WI38 (cell line): ENCODE results near the gene MTRF1.

Experiments
- H3K4me3 ChIP-seq: 2 replicates; pipeline ENCODE4 v1.5.1; 2011; ENCODE audit warnings: low read depth, mild to moderate bottlenecking, control low read depth, low read length
- CTCF ChIP-seq: IDR thresholded peaks from 2 replicates; pipeline ENCODE4 v1.5.1; 2012; ENCODE audit warnings: low read depth, mild to moderate bottlenecking, control low read depth, low read length

The MTRF1 gene

GRCh38 chr13:41257535-41257934, 5.8 kb downstream of the MTRF1 start:
- TF ChIP-seq CTCF: no peak
- H3K4me3 ChIP-seq: no peak overlapping the region

- no peak for TF ChIP-seq CTCF
- no peak overlapping the region for H3K4me3 ChIP-seq
Observed at GRCh38 chr13:41254902-41255301, 8.5 kb downstream of the MTRF1 start.

- TF ChIP-seq CTCF: no peak
- H3K4me3 ChIP-seq: no peak overlapping the region
Observed at GRCh38 chr13:41250993-41251392, 12.4 kb downstream of the MTRF1 start.

GRCh38 chr13:41246969-41247680, 16.3 kb downstream of the MTRF1 start:
- no peak overlapping the region for H3K4me3 ChIP-seq
- TF ChIP-seq CTCF: no peak

- no peak for TF ChIP-seq CTCF
Observed at GRCh38 chr13:41244556-41244955, 18.8 kb downstream of the MTRF1 start.

GRCh38 chr13:41241626-41242025, 21.8 kb downstream of the MTRF1 start:
- no peak overlapping the region for H3K4me3 ChIP-seq
- TF ChIP-seq CTCF: no peak

More at GRCh38 chr13:41244556-41244955, 18.8 kb downstream of the MTRF1 start:
- no peak overlapping the region for H3K4me3 ChIP-seq

- H3K4me3 ChIP-seq: no peak overlapping the region
- no peak for TF ChIP-seq CTCF
Observed at GRCh38 chr13:41236369-41236768, 27.0 kb downstream of the MTRF1 start.
